Osteocyte (in vitro differentiated cells): ENCODE data around the gene MAP3K9. TPM values are rescaled to one million over a fixed set of nuclear protein-coding genes. Genes with fewer than 3 reads are reported as not detected.

Experiments used
- DNase-seq: peaks from one replicate; pipeline ENCODE4 v3.0.0; 2021; ENCODE audit warnings: mixed read lengths; ENCODE audit not compliant: unreplicated experiment; ENCODE audit errors: extremely low spot score
- H3K27ac Mint-ChIP-seq: one replicate; pipeline ENCODE4 v1.8.0; 2021; ENCODE audit warnings: mild to moderate bottlenecking, mixed read lengths; ENCODE audit not compliant: unreplicated experiment
- H3K27me3 Mint-ChIP-seq: one replicate; pipeline ENCODE4 v1.8.0; 2021; ENCODE audit warnings: mixed read lengths; ENCODE audit not compliant: unreplicated experiment
- H3K36me3 Mint-ChIP-seq: one replicate; pipeline ENCODE4 v1.8.0; 2021; ENCODE audit warnings: mixed read lengths; ENCODE audit not compliant: unreplicated experiment
- H3K4me1 Mint-ChIP-seq: one replicate; pipeline ENCODE4 v1.8.0; 2021; ENCODE audit warnings: mixed read lengths; ENCODE audit not compliant: unreplicated experiment
- H3K4me3 Mint-ChIP-seq: one replicate; pipeline ENCODE4 v1.8.0; 2021; ENCODE audit warnings: mild to moderate bottlenecking, moderate library complexity, mixed read lengths; ENCODE audit not compliant: unreplicated experiment
- H3K9me3 Mint-ChIP-seq: one replicate; pipeline ENCODE4 v1.8.0; 2021; ENCODE audit warnings: mixed read lengths; ENCODE audit not compliant: unreplicated experiment
- CTCF ChIP-seq: fragments of 200-600 bp; sonication (generic); IDR thresholded peaks from 2 replicates; pipeline ENCODE4 v1.5.0; 2021; ENCODE audit warnings: antibody characterized with exemption, mild to moderate bottlenecking, moderate library complexity
- total RNA-seq: library from RNA; stranded (reverse); gene quantifications from 2 replicates; pipeline ENCODE4 v1.2.1, GENCODE V29; 2021

The MAP3K9 gene
- total RNA-seq, 1 donor from 2014 or later = 1.3 TPM

GRCh38 chr14:70802379-70802778 is 6.9 kb downstream of the MAP3K9 start:
- no peak for DNase-seq
- Mint-ChIP-seq H3K4me3 (no peak overlapping the region), H3K27me3 (peaks cover 15% of the 10 kb centered on the region), H3K36me3 (no peaks in the 10 kb centered on the region), H3K27ac (no peak overlapping the region), H3K9me3 (no peaks in the 10 kb centered on the region), H3K4me1 (no peaks in the 10 kb centered on the region)
- no peak for TF ChIP-seq CTCF

DNA sequence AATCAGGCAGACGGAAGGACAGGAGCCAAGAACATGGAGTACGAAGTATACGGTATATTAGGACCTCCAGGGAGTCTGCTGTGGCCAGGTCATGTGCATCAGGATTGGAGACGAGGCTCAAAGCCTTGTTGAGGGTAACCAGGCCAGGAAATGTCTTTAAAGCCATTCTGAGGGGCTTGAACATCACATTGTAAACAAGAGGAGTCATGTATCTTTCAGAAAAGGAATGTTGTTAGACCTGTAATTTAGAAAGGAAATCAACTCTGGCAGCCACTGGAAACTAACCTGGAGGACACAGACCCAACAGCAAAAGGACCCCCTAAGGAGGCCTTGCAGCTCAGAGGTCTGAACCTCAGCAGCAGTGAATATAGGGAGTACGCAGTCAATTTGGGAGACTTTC is 7.5 kb downstream of the MAP3K9 start:
- H3K36me3 Mint-ChIP-seq = no peaks in the 10 kb centered on the region
- peaks cover 13% of the 10 kb centered on the region for H3K27me3 Mint-ChIP-seq
- H3K4me3 Mint-ChIP-seq = no peak overlapping the region
- no peaks in the 10 kb centered on the region for H3K4me1 Mint-ChIP-seq
- no peak overlapping the region for H3K27ac Mint-ChIP-seq
- no peak for TF ChIP-seq CTCF
- no peak for DNase-seq
- no peaks in the 10 kb centered on the region for H3K9me3 Mint-ChIP-seq

DNA sequence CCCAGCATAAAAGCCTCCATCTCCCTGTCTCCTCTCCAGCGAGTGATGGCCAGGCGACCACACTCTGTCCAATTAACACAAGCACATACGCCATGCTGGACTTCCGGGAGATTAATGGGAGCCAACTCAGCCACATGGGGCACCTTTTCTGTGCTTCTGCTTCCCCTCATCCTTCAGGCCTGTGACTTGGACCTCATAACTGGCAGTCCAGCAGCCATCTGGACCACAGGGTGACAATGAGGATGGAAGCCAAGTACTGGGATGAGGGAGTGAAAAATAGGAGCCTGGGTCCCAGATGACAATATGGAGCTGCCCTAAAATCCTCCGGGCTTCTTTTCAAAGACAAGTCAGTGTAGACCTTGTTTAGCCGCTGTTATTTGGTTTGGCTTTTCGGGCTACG is 12.8 kb downstream of the MAP3K9 start:
- Mint-ChIP-seq H3K4me1 (no peaks in the 10 kb centered on the region), H3K9me3 (no peaks in the 10 kb centered on the region), H3K27ac (no peak overlapping the region), H3K4me3 (no peak overlapping the region), H3K36me3 (no peaks in the 10 kb centered on the region), H3K27me3 (no peaks in the 10 kb centered on the region)
- DNase-seq = no peak
- no peak for TF ChIP-seq CTCF

- H3K4me1 Mint-ChIP-seq = peaks cover 2% of the 10 kb centered on the region
- no peaks in the 10 kb centered on the region for H3K36me3 Mint-ChIP-seq
- no peak overlapping the region for H3K4me3 Mint-ChIP-seq
- TF ChIP-seq CTCF = no peak
- H3K9me3 Mint-ChIP-seq = no peaks in the 10 kb centered on the region
- H3K27me3 Mint-ChIP-seq = no peaks in the 10 kb centered on the region
- DNase-seq = no peak
- H3K27ac Mint-ChIP-seq = no peak overlapping the region
These were observed 15.0 kb downstream of the MAP3K9 start for GRCh38 chr14:70794294-70794693.

GRCh38 chr14:70793637-70794036 is 15.7 kb downstream of the MAP3K9 start:
- Mint-ChIP-seq H3K4me3 (no peak overlapping the region), H3K4me1 (peaks cover 6% of the 10 kb centered on the region), H3K27me3 (no peaks in the 10 kb centered on the region), H3K9me3 (no peaks in the 10 kb centered on the region), H3K27ac (no peak overlapping the region), H3K36me3 (no peaks in the 10 kb centered on the region)
- TF ChIP-seq CTCF = no peak
- no peak for DNase-seq
